Neural cell (in vitro differentiated cells): ENCODE results near the gene ZMAT5. TPM values are rescaled to one million over a fixed set of nuclear protein-coding genes. Genes with fewer than 3 reads are reported as not detected.

Experiments
- H2AFZ ChIP-seq: fragments of 200-600, 300-800 bp; sonication (generic), shearing (Covaris generic); 2 replicates; pipeline ENCODE4 v1.6.0; 2014; ENCODE audit warnings: low read depth, mild to moderate bottlenecking, antibody characterized with exemption, low read length, moderate library complexity
- H3F3A ChIP-seq: fragments of 200-600 bp; shearing (Covaris generic); 2 replicates; pipeline ENCODE4 v1.6.1; 2016; ENCODE audit warnings: mild to moderate bottlenecking, moderate library complexity, mixed read lengths, antibody characterized with exemption, low read length; ENCODE audit not compliant: insufficient read depth, poor library complexity, severe bottlenecking
- H3K27ac ChIP-seq: fragments of 200-600, 300-800 bp; sonication (generic), shearing (Covaris generic); 2 replicates; pipeline ENCODE4 v1.5.1; 2014; ENCODE audit warnings: mild to moderate bottlenecking, low read length, moderate library complexity
- H3K27me3 ChIP-seq: fragments of 300-800, 200-600 bp; sonication (generic), shearing (Covaris generic); 2 replicates; pipeline ENCODE4 v1.6.0; 2014; ENCODE audit warnings: mild to moderate bottlenecking, low read depth, low read length, moderate library complexity; ENCODE audit not compliant: insufficient read depth
- H3K36me3 ChIP-seq: fragments of 300-800, 200-600 bp; sonication (generic), shearing (Covaris generic); 2 replicates; pipeline ENCODE4 v1.5.1; 2014; ENCODE audit warnings: mild to moderate bottlenecking, antibody characterized with exemption, low read length, moderate library complexity; ENCODE audit not compliant: insufficient read depth
- H3K4me2 ChIP-seq: fragments of 300-800, 200-600 bp; sonication (generic), shearing (Covaris generic); 2 replicates; pipeline ENCODE4 v1.6.0; 2014; ENCODE audit warnings: mild to moderate bottlenecking, low read length
- H3K4me3 ChIP-seq: fragments of 300-800, 200-600 bp; sonication (generic), shearing (Covaris generic); 2 replicates; pipeline ENCODE4 v1.5.1; 2014; ENCODE audit warnings: mild to moderate bottlenecking, low read length, moderate library complexity
- H3K79me2 ChIP-seq: fragments of 200-600 bp; shearing (Covaris generic); replicated peaks from 2 replicates; pipeline ENCODE4 v1.6.0; 2014; ENCODE audit warnings: mild to moderate bottlenecking, low read length, moderate library complexity; ENCODE audit not compliant: insufficient read depth
- H3K9ac ChIP-seq: fragments of 300-800, 200-600 bp; sonication (generic), shearing (Covaris generic); 2 replicates; pipeline ENCODE4 v1.6.1; 2016; ENCODE audit warnings: mild to moderate bottlenecking, low read length, mixed read lengths
- H3K9me2 ChIP-seq: fragments of 200-600 bp; shearing (Covaris generic); 2 replicates; pipeline ENCODE4 v1.6.1; 2016; ENCODE audit warnings: mild to moderate bottlenecking, low read length, mixed read lengths; ENCODE audit not compliant: insufficient read depth
- H3K9me3 ChIP-seq: fragments of 200-600, 300-800 bp; sonication (generic), shearing (Covaris generic); 2 replicates; pipeline ENCODE4 v1.6.1; 2016; ENCODE audit warnings: mild to moderate bottlenecking, mixed run types, low read length, moderate library complexity, mixed read lengths
- H4K20me1 ChIP-seq: fragments of 200-600 bp; shearing (Covaris generic); 2 replicates; pipeline ENCODE4 v1.6.1; 2016; ENCODE audit warnings: mild to moderate bottlenecking, mixed run types; ENCODE audit not compliant: insufficient read depth
- EZH2 ChIP-seq: fragments of 200-600, 300-800 bp; shearing (Covaris generic), sonication (generic); IDR thresholded peaks from 2 replicates; pipeline ENCODE4 v1.6.1; 2014; ENCODE audit warnings: antibody characterized with exemption, low read length, borderline replicate concordance, mild to moderate bottlenecking; ENCODE audit not compliant: insufficient read depth, poor library complexity, severe bottlenecking
- MXI1 ChIP-seq: fragments of 450-650 bp; conservative IDR thresholded peaks from 2 replicates; pipeline ENCODE4 v1.6.1; 2014; ENCODE audit warnings: antibody characterized with exemption, mild to moderate bottlenecking; ENCODE audit not compliant: poor library complexity, severe bottlenecking
- REST ChIP-seq: IDR thresholded peaks from 2 replicates; pipeline ENCODE4 v1.6.1; 2012; ENCODE audit warnings: borderline replicate concordance
- SMC3 ChIP-seq: fragments of 450-650 bp; conservative IDR thresholded peaks from 2 replicates; pipeline ENCODE4 v1.6.1; 2014; ENCODE audit warnings: antibody characterized with exemption, mild to moderate bottlenecking, moderate library complexity; ENCODE audit not compliant: poor library complexity
- polyA plus RNA-seq: library from polyadenylated mRNA; depleted of rRNA; stranded (reverse); fragments of >200 nt; gene quantifications from 2 replicates; pipeline ENCODE4 v1.2.3, GENCODE V29; 2014
- TF ChIP-seq, protein P1 (sequence below): fragments of 450-650 bp; IDR thresholded peaks from 2 replicates; pipeline ENCODE4 v1.5.1; 2014; ENCODE audit warnings: antibody characterized with exemption, mild to moderate bottlenecking, moderate library complexity; ENCODE audit not compliant: poor library complexity, severe bottlenecking

Gene ZMAT5
- polyA plus RNA-seq, 1 donor from 2014 or later, result 54.9 TPM

DNA sequence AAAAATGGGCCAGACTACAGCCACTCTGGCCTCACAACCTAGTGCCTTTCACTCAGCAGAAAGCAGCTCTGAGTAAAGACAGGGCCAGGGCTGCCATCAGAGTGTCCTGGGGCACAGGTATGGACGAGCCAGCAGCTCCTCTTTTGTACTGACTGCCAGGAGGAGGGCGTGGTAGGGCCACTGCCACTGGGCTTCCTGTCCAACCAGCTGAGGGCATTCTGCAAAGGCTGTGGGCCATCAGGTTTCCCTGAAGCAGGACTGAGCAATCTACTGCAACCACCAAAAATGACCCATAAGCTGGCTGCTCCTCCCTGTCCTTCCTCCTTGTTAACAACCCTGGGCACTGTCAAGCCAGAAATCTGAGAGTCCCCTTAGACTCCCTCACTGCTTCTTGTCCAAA, 38.2 kb upstream of the ZMAT5 start:
- H3K4me3 ChIP-seq, result no peak overlapping the region
- no peaks in the 10 kb centered on the region for H3K79me2 ChIP-seq
- no peaks in the 10 kb centered on the region for H4K20me1 ChIP-seq
- no peaks in the 10 kb centered on the region for H3K27me3 ChIP-seq
- H3K4me2 ChIP-seq, result no peak overlapping the region
- H3K9ac ChIP-seq, result no peak overlapping the region
- peaks cover 10% of the 10 kb centered on the region for H3K36me3 ChIP-seq
- H3K9me2 ChIP-seq, result no peaks in the 10 kb centered on the region
- H3K9me3 ChIP-seq, result no peaks in the 10 kb centered on the region
- TF ChIP-seq REST (no peak), SMC3 (no peak), MXI1 (no peak), EZH2 (no peak)
- TF ChIP-seq, protein P1, sequence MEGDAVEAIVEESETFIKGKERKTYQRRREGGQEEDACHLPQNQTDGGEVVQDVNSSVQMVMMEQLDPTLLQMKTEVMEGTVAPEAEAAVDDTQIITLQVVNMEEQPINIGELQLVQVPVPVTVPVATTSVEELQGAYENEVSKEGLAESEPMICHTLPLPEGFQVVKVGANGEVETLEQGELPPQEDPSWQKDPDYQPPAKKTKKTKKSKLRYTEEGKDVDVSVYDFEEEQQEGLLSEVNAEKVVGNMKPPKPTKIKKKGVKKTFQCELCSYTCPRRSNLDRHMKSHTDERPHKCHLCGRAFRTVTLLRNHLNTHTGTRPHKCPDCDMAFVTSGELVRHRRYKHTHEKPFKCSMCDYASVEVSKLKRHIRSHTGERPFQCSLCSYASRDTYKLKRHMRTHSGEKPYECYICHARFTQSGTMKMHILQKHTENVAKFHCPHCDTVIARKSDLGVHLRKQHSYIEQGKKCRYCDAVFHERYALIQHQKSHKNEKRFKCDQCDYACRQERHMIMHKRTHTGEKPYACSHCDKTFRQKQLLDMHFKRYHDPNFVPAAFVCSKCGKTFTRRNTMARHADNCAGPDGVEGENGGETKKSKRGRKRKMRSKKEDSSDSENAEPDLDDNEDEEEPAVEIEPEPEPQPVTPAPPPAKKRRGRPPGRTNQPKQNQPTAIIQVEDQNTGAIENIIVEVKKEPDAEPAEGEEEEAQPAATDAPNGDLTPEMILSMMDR, result no peak
- no peak overlapping the region for H2AFZ ChIP-seq
- no peaks in the 10 kb centered on the region for H3F3A ChIP-seq
- no peak overlapping the region for H3K27ac ChIP-seq

DNA sequence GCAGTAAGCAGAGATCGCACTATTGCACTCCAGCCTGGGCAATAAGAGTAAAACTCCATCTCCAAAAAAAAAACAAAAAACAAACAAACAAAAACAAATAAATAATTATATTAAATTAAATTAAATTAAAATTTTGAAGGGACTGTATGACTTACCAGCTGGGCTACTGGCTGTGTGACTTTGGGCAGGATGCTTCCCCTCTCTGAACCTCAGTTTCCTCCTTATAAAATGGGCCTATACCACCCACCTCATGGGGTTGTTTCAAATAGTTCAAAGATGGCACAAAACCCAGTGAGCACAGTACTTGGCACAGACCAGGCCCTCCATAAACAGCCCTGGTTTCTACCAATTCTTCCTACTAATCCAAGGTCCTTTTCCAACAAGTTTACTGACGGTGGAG, 36.4 kb upstream of the ZMAT5 start:
- no peak overlapping the region for H3K4me3 ChIP-seq
- H3K36me3 ChIP-seq, result peaks cover 10% of the 10 kb centered on the region
- no peaks in the 10 kb centered on the region for H4K20me1 ChIP-seq
- TF ChIP-seq, protein P1, result no peak
- TF ChIP-seq SMC3, result no peak
- H3K79me2 ChIP-seq, result no peaks in the 10 kb centered on the region
- H2AFZ ChIP-seq, result no peak overlapping the region
- no peak overlapping the region for H3K4me2 ChIP-seq
- H3K9ac ChIP-seq, result no peak overlapping the region
- no peak overlapping the region for H3K27ac ChIP-seq
- no peaks in the 10 kb centered on the region for H3F3A ChIP-seq
- no peaks in the 10 kb centered on the region for H3K9me2 ChIP-seq
- no peaks in the 10 kb centered on the region for H3K27me3 ChIP-seq
- no peaks in the 10 kb centered on the region for H3K9me3 ChIP-seq
